Cardiac muscle cell (in vitro differentiated cells and primary cell): ENCODE results near the gene TNXB. TPM values are rescaled to one million over a fixed set of nuclear protein-coding genes. Genes with fewer than 3 reads are reported as not detected.
"Not testable (repeated sequence)": the region's sequence is repeated elsewhere in the genome, so short reads cannot be mapped to it uniquely, and the experiment has no call there.

ENCODE experiments used
- DNase-seq, 2 donors: peaks; one replicate each; pipeline versions ENCODE4 v3.0.0 to v3.0.0-alpha.2; 2010 to 2017; ENCODE audit warnings: low read depth in 1 of 2, low spot score in 1 of 2
- H3K27ac ChIP-seq: fragments of 200-600 bp; sonication (generic); 2 replicates; pipeline ENCODE4 v1.5.1; 2016
- H3K27me3 ChIP-seq: fragments of 200-600 bp; sonication (generic); 2 replicates; pipeline ENCODE4 v1.6.0; 2016; ENCODE audit warnings: control low read depth
- H3K36me3 ChIP-seq: fragments of 200-600 bp; sonication (generic); 2 replicates; pipeline ENCODE4 v1.5.1; 2016; ENCODE audit warnings: control low read depth
- H3K4me1 ChIP-seq: fragments of 200-600 bp; sonication (generic); 2 replicates; pipeline ENCODE4 v1.8.1; 2017; ENCODE audit warnings: low read depth, mild to moderate bottlenecking, mixed run types
- H3K4me3 ChIP-seq: fragments of 200-600 bp; sonication (generic); 2 replicates; pipeline ENCODE4 v1.5.1; 2016; ENCODE audit warnings: mild to moderate bottlenecking
- H3K9me3 ChIP-seq: fragments of 200-600 bp; sonication (generic); 2 replicates; pipeline ENCODE4 v1.5.1; 2017; ENCODE audit warnings: low read depth, mild to moderate bottlenecking, control low read depth
- polyA plus RNA-seq: library from polyadenylated mRNA; unstranded; fragments of >200 nt; fragmentation: Nextera tagmentation; extraction: Ambion mirVana; gene quantifications from 2 replicates; pipeline ENCODE4 v1.2.1, GENCODE V29; 2016
- total RNA-seq: library from RNA; depleted of rRNA; stranded (reverse); fragments of >200 nt; gene quantifications from 2 replicates; pipeline ENCODE4 v1.2.3, GENCODE V29; 2016
- TF ChIP-seq, protein P1 (sequence below): IDR thresholded peaks from 2 replicates; pipeline ENCODE4 v1.5.1; 2012; ENCODE audit warnings: low read depth, mild to moderate bottlenecking, low read length

The TNXB gene
- total and polyA plus RNA-seq, 2 experiments from 2014 or later, result 0.92 to 9.3 TPM

DNA sequence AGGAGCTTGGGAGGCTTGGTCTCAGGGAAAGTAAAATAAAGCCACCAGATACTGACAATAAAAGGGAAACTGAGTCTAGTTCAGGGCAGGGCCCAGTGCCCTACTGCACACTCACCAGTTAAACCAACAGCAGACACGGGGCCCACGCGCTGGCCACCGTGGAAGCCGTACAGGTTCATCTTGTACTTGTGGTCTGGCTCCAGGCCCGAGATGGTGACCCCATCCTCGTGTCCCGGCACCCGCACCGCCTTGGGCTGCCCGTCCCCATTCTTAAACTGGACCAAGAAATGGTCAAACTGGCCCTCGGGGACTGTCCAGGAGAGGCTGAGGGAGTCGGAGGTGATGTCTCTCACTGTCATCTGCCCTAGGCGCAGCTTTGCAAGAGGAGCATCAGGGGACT lies 44.4 kb downstream of the TNXB start:
- Histone ChIP-seq H3K4me3 (no peak overlapping the region), H3K36me3 (no peaks in the 10 kb centered on the region), H3K27ac (no peak overlapping the region), H3K27me3 (no peaks in the 10 kb centered on the region), H3K9me3 (no peaks in the 10 kb centered on the region), H3K4me1 (no peaks in the 10 kb centered on the region)
- TF ChIP-seq, protein P1, sequence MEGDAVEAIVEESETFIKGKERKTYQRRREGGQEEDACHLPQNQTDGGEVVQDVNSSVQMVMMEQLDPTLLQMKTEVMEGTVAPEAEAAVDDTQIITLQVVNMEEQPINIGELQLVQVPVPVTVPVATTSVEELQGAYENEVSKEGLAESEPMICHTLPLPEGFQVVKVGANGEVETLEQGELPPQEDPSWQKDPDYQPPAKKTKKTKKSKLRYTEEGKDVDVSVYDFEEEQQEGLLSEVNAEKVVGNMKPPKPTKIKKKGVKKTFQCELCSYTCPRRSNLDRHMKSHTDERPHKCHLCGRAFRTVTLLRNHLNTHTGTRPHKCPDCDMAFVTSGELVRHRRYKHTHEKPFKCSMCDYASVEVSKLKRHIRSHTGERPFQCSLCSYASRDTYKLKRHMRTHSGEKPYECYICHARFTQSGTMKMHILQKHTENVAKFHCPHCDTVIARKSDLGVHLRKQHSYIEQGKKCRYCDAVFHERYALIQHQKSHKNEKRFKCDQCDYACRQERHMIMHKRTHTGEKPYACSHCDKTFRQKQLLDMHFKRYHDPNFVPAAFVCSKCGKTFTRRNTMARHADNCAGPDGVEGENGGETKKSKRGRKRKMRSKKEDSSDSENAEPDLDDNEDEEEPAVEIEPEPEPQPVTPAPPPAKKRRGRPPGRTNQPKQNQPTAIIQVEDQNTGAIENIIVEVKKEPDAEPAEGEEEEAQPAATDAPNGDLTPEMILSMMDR, result no peak
- no peak for DNase-seq

DNA sequence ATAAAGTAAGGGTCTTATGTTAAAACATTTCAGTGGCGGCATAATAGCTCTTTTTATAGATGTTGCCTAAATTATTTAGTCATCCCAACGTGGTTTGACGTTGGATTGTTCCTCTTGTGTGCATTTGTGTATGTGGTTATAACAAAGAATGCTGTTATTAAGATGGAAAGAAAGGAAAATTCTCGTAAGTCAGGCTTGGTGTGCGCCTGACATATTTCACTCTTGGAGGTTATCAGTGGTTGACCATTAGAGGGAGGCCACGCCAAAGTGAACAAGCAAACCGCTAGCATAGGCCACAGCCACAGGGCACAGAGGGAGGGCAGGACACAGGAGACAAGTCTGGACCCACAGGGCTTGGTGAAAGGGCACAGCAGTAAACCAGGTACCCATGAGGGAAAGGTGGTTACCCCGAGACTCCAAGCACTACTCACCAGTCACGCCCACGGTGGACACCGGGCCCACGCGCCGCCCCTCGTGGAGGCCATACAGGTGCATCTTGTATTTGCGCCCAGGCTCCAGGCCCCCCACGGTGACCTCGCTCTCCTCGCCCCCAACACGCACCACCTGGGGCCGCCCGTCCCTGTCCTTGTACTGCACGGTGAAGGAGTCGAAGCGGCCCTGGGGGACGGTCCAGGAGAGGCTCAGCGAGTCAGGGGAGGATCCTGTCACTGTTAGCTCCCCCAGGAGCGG lies 48.0 kb downstream of the TNXB start:
- H3K36me3 ChIP-seq, result no peaks in the 10 kb centered on the region
- TF ChIP-seq, protein P1, result no peak
- no peaks in the 10 kb centered on the region for H3K27me3 ChIP-seq
- no peaks in the 10 kb centered on the region for H3K4me1 ChIP-seq
- no peaks in the 10 kb centered on the region for H3K9me3 ChIP-seq
- H3K27ac ChIP-seq, result no peak overlapping the region
- no peak for DNase-seq
- H3K4me3 ChIP-seq, result no peak overlapping the region

DNA sequence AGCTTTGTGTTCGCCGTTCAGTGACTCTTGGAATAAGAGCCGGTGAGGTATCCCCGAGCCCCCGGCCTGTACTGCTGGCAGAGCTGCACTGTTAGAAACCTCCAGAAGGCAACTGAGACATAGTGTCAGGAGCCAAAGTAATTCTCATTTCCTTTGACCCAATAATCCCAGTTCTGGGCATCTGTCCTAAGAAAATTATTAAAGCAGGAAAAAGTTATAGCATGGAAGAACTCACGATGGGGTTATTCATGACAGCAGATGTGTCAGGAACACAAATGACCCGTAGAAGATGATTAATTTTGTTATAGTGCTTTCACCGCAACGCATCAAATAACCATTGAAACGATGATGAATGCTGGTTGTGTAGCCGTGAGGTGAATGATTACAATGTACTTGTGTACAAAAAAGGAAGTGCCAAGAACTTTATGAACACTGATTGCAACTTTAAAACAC lies 50.6 kb downstream of the TNXB start:
- TF ChIP-seq, protein P1, result no peak
- Histone ChIP-seq H3K9me3 (no peaks in the 10 kb centered on the region), H3K27ac (no peak overlapping the region)

DNA sequence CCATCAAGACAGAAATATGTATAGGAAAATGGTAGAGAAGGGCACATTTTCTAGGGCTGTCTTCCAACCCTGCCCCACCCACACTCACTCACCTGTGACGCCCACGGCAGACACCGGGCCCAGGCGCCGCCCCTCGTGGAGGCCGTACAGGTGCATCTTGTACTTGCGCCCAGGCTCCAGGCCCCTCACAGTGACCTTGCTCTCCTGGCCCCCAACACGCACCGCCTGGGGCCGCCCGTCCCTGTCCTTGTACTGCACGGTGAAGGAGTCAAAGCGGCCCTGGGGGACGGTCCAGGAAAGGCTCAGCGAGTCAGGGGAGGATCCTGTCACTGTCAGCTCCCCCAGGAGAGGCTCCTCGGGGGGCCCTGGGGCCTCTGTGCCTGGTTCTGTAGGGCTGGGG lies 51.2 kb downstream of the TNXB start:
- Histone ChIP-seq H3K27ac (no peak overlapping the region), H3K36me3 (no peaks in the 10 kb centered on the region), H3K9me3 (no peaks in the 10 kb centered on the region), H3K27me3 (no peaks in the 10 kb centered on the region), H3K4me1 (no peaks in the 10 kb centered on the region), H3K4me3 (no peak overlapping the region)
- TF ChIP-seq, protein P1, result no peak
- DNase-seq, result no peak

More for the DNA sequence above, 50.6 kb downstream of the TNXB start:
- H3K4me3 ChIP-seq, result no peak overlapping the region
- no peaks in the 10 kb centered on the region for H3K4me1 ChIP-seq
- H3K36me3 ChIP-seq, result no peaks in the 10 kb centered on the region
- no peaks in the 10 kb centered on the region for H3K27me3 ChIP-seq
- no peak for DNase-seq

DNA sequence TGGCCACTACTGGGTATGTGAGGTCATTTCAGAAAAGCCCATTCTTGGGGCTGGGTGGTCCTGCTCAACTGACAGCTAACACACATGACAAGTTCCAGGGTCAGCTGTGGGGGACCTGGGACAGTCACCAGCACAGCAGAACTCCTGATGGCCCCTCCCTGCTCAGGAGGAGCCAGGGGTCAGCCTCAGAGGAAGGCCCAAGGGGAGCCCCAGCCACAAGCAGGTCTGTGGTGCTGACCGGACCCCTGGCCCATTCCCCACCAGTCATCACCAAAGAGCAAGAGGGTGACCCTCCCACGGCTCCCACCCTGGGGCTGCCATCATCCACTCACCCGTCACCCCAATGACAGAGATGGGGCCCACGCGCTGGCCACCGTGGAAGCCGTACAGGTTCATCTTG lies 52.9 kb downstream of the TNXB start:
- no peak overlapping the region for H3K27ac ChIP-seq
- no peak for DNase-seq
- no peaks in the 10 kb centered on the region for H3K27me3 ChIP-seq
- no peak overlapping the region for H3K4me3 ChIP-seq
- no peaks in the 10 kb centered on the region for H3K4me1 ChIP-seq
- no peaks in the 10 kb centered on the region for H3K36me3 ChIP-seq
- TF ChIP-seq, protein P1, result no peak
- H3K9me3 ChIP-seq, result no peaks in the 10 kb centered on the region

DNA sequence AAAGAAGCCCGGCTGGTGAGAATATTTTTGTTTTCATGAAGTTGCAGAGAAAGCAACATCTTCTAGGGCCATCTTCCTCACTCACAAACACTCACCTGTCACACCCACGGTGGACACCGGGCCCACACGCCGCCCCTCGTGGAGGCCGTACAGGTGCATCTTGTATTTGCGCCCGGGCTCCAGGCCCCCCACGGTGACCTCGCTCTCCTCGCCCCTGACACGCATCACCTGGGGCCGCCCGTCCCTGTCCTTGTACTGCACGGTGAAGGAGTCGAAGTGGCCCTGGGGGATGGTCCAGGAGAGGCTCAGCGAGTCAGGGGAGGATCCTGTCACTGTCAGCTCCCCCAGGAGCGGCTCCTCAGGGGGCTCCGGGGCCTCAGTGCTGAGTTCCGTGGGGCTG lies 53.4 kb downstream of the TNXB start:
- H3K4me1 ChIP-seq, H3K27ac ChIP-seq, H3K27me3 ChIP-seq, H3K9me3 ChIP-seq, H3K4me3 ChIP-seq, DNase-seq, H3K36me3 ChIP-seq: not testable (repeated sequence)

DNA sequence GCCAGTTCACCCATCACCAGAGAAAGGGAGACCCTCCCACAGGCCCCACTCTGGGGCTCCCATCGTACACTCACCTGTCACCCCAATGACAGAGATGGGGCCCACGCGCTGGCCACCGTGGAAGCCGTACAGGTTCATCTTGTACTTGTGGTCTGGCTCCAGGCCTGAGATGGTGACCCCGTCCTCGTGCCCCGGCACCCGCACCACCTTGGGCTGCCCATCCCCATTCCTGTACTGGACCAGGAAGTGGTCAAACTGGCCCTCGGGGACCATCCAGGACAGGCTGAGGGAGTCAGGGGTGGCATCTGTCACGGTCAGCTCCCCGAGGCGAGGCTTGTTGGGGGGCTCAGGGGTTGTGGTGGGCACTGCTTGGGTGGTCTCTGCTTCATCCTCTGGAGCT lies 55.8 kb downstream of the TNXB start:
- not testable (repeated sequence) for H3K9me3 ChIP-seq, H3K4me1 ChIP-seq, H3K36me3 ChIP-seq, H3K27me3 ChIP-seq, DNase-seq, H3K4me3 ChIP-seq, H3K27ac ChIP-seq

DNA sequence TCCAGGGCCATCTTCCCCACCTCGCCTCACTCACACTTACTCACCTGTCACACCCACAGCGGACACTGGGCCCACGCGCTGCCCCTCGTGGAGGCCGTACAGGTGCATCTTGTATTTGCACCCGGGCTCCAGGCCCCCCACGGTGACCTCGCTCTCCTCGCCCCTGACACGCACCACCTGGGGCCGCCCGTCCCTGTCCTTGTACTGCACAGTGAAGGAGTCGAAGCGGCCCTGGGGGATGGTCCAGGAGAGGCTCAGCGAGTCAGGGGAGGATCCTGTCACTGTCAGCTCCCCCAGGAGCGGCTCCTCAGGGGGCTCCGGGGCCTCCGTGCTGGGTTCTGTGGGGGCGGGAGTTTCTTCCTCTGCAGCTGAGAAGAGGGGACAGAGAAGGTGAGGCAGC lies 56.5 kb downstream of the TNXB start:
- DNase-seq, H3K36me3 ChIP-seq, H3K4me1 ChIP-seq, H3K27ac ChIP-seq, H3K27me3 ChIP-seq, H3K4me3 ChIP-seq, H3K9me3 ChIP-seq: not testable (repeated sequence)
